GM12878 (cell line): Measurements from ENCODE around the gene UFD1. TPM values are rescaled to one million over a fixed set of nuclear protein-coding genes. Genes with fewer than 3 reads are reported as not detected.

Experiments used
- ATAC-seq: fragments of 200-7000 bp; cut with Tn5 transposase; 3 replicates; pipeline ENCODE4 v1.9.1; 2020; ENCODE audit warnings: mild to moderate bottlenecking, moderate library complexity
- BruUV-seq: library from RNA; stranded (reverse); fragments of 400-500 nt; replicated peaks from 2 replicates; lab custom pipeline; 2021; lab: Mats Ljungman, UMichigan
- CTCF ChIA-PET: fragments of 300-600 bp; sonication (Branson Sonifier 250); formaldehyde crosslinking; extraction: SDS; loops from one replicate; lab custom pipeline; 2021; ENCODE audit warnings: inconsistent platforms; lab: Yijun Ruan, JAX
- POLR2A ChIA-PET: fragments of 350-600 bp; formaldehyde crosslinking; extraction: SDS; loops from one replicate; lab custom pipeline; 2021; ENCODE audit warnings: inconsistent platforms; lab: Charles Lee
- RAD21 ChIA-PET: fragments of 300-600 bp; sonication (Branson Sonifier 250); formaldehyde crosslinking; loops from one replicate; lab custom pipeline; 2023; ENCODE audit warnings: antibody characterized with exemption; ENCODE audit not compliant: unreplicated experiment; lab: Charles Lee
- SMC1A ChIA-PET: fragments of 300-600 bp; sonication (Branson Sonifier 250); formaldehyde crosslinking; loops from one replicate; lab custom pipeline; 2023; ENCODE audit not compliant: unreplicated experiment, uncharacterized antibody; lab: Charles Lee
- DNase-seq: peaks from one replicate; pipeline ENCODE4 v3.0.0-alpha.2; 2011; ENCODE audit warnings: low read depth, low spot score
- FAIRE-seq: peaks from 3 replicates; lab custom pipeline; 2011; peaks lifted over from hg19 to GRCh38; lab: Jason Lieb, UNC
- H2AFZ ChIP-seq: 2 replicates; pipeline ENCODE4 v1.6.0; 2011; ENCODE audit warnings: low read depth, low read length, control low read depth; ENCODE audit not compliant: control insufficient read depth
- H3K27ac ChIP-seq: 2 replicates; pipeline ENCODE4 v1.5.1; 2011; ENCODE audit warnings: control low read depth; ENCODE audit not compliant: control insufficient read depth, insufficient read depth
- H3K27me3 ChIP-seq, 2 experiments: replicated peaks in 1 of 2; 2 replicates each; pipeline versions ENCODE4 v1.6.0 to v1.6.1; 2011; ENCODE audit warnings: low read length in 1 of 2; ENCODE audit not compliant: control insufficient read depth in 2 of 2, insufficient read depth in 2 of 2
- H3K36me3 ChIP-seq, 2 experiments: 2 replicates each; pipeline ENCODE4 v1.5.1; 2011; ENCODE audit warnings: low read length in 1 of 2; ENCODE audit not compliant: control insufficient read depth in 2 of 2, insufficient read depth in 2 of 2
- H3K4me1 ChIP-seq: 2 replicates; pipeline ENCODE4 v1.6.1; 2011; ENCODE audit warnings: mild to moderate bottlenecking, low read length, moderate library complexity, mixed read lengths; ENCODE audit not compliant: control insufficient read depth, insufficient read depth
- H3K4me2 ChIP-seq: 2 replicates; pipeline ENCODE4 v1.6.0; 2011; ENCODE audit warnings: control low read depth; ENCODE audit not compliant: control insufficient read depth, insufficient read depth
- H3K4me3 ChIP-seq: fragments of 200-600 bp; sonication (generic); 2 replicates; pipeline ENCODE4 v1.5.1; 2016
- H3K79me2 ChIP-seq: 2 replicates; pipeline ENCODE4 v1.6.0; 2011; ENCODE audit warnings: low read length; ENCODE audit not compliant: control insufficient read depth, insufficient read depth
- H3K9ac ChIP-seq: 2 replicates; pipeline ENCODE4 v1.8.0; 2011; ENCODE audit warnings: low read length, control low read depth, mixed read lengths; ENCODE audit not compliant: control insufficient read depth, insufficient read depth
- H3K9me3 ChIP-seq: replicated peaks from 3 replicates; pipeline ENCODE4 v1.5.1; 2011; ENCODE audit warnings: mild to moderate bottlenecking, low read length; ENCODE audit not compliant: control insufficient read depth, insufficient read depth
- H4K20me1 ChIP-seq: 2 replicates; pipeline ENCODE4 v1.6.0; 2011; ENCODE audit not compliant: control insufficient read depth, insufficient read depth
- BCL11A ChIP-seq: IDR thresholded peaks from 2 replicates; pipeline ENCODE4 v1.6.1; 2011; ENCODE audit warnings: low read depth, low read length
- ELK1 ChIP-seq: IDR thresholded peaks from 2 replicates; pipeline ENCODE4 v1.6.1; 2012; ENCODE audit warnings: low read depth, low read length, improper control_type of control experiment
- IRF4 ChIP-seq: IDR thresholded peaks from 2 replicates; pipeline ENCODE4 v1.6.1; 2011; ENCODE audit warnings: low read depth, low read length
- KAT2A ChIP-seq: conservative IDR thresholded peaks from 2 replicates; pipeline ENCODE4 v1.6.1; 2011; ENCODE audit warnings: low read depth, low read length; ENCODE audit not compliant: control insufficient read depth
- MYB ChIP-seq: fragments of 150-350 bp; IDR thresholded peaks from 2 replicates; pipeline ENCODE4 v1.6.1; 2014; ENCODE audit warnings: mild to moderate bottlenecking, low read depth, low read length, borderline replicate concordance
- NBN ChIP-seq: fragments of 450-650 bp; IDR thresholded peaks from 2 replicates; pipeline ENCODE4 v1.6.1; 2016
- RCOR1 ChIP-seq: conservative IDR thresholded peaks from 2 replicates; pipeline ENCODE4 v1.6.1; 2012; ENCODE audit warnings: low read depth, low read length, improper control_type of control experiment
- RFX5 ChIP-seq: IDR thresholded peaks from 2 replicates; pipeline ENCODE4 v1.6.1; 2011; ENCODE audit warnings: low read depth, low read length, improper control_type of control experiment
- SREBF2 ChIP-seq: IDR thresholded peaks from 2 replicates; pipeline ENCODE4 v1.6.1; 2012; ENCODE audit warnings: mild to moderate bottlenecking, low read length
- STAT3 ChIP-seq: IDR thresholded peaks from 2 replicates; pipeline ENCODE4 v1.6.1; 2011; ENCODE audit warnings: low read depth, low read length, improper control_type of control experiment
- ZNF274 ChIP-seq: IDR thresholded peaks from one replicate; pipeline ENCODE4 v1.8.0; 2011; ENCODE audit not compliant: insufficient read length, insufficient read depth
- WGBS: methylation state at CpG from one replicate; pipeline ENCODE4 v1.1.6; 2016; ENCODE audit warnings: low lambda C conversion rate; ENCODE audit not compliant: insufficient replicate concordance, insufficient coverage; ENCODE audit errors: missing lambda C conversion rate; 5-methylcytosine and 5-hydroxymethylcytosine counted together
- in situ Hi-C: fragments of 300-500 bp; cut with MboI; formaldehyde crosslinking; loops from 9 replicates; pipeline ENCODE4 v1.14.3; 2018; ENCODE audit warnings: mixed read lengths
- intact Hi-C: fragments of 100-400 bp; cut with micrococcal nuclease; formaldehyde crosslinking; loops from one replicate; pipeline ENCODE4 v1.14.2; 2022; ENCODE audit not compliant: unreplicated experiment
- polyA plus RNA-seq, 11 experiments: library from polyadenylated mRNA; depleted of rRNA in 4 of 11; unstranded in 6 of 11; stranded (reverse) in 5 of 11; fragments of >200 nt; fragmentation: Nextera tagmentation in 4 of 11; fragmentation: Illumina TruSeq in 1 of 11; extraction: Ambion mirVana in 4 of 11; extraction: Trizol in 1 of 11; gene quantifications; 1 replicate in 1 of 11; 2 replicates in 10 of 11; pipeline versions ENCODE4 v1.2.1 to v1.2.3, GENCODE V29; 2011 to 2016; ENCODE audit warnings: inconsistent platforms in 2 of 11, missing spikeins in 2 of 11, low read depth in 1 of 11
- total RNA-seq, 4 experiments: library from RNA; depleted of rRNA in 3 of 4; stranded (reverse); fragments of >200 nt in 3 of 4; fragmentation: Illumina TruSeq in 1 of 4; extraction: Trizol in 1 of 4; gene quantifications; 2 replicates each; pipeline versions ENCODE4 v1.2.1 to v1.2.3, GENCODE V29; 2013 to 2021

Gene UFD1
- total and polyA plus RNA-seq, 10 of the 15 experiments (the other 5 are each of a cell fraction or from before 2014, with no cell fraction given): 67.2 to 143 (median 117) TPM

GRCh38 chr22:19480789-19481188 is 1.8 kb upstream of the UFD1 start:
- Histone ChIP-seq H3K9ac (peak overlapping the region; percentile 80), H3K79me2 (peaks cover 38% of the 10 kb centered on the region)
- POLR2A ChIA-PET: interaction anchor here (1.5 kb wide), 1 partner anchor 49 kb away, joined by 3 read pairs; the partner anchor contains the start of gene MRPL40

More at GRCh38 chr22:19480789-19481188, 1.8 kb upstream of the UFD1 start:
- H3K36me3 ChIP-seq: peaks cover 6 to 8% of the 10 kb centered on the region in 2 experiments; a peak in 3 of 4 replicates
- H3K27me3 ChIP-seq: no peaks in the 10 kb centered on the region
- WGBS: 72% methylated on average over 10 of the region's 10 CpGs
- DNase-seq: no peak
- H2AFZ ChIP-seq: no peak overlapping the region
- no peak for FAIRE-seq
- no peaks in the 10 kb centered on the region; the same call in 1 of the 2 replicates for H4K20me1 ChIP-seq
- intact Hi-C loops: no loop called here
- TF ChIP-seq MYB: no peak
- TF ChIP-seq STAT3: no peak
- TF ChIP-seq RCOR1: no peak
- no peak for TF ChIP-seq NBN
- no peak for TF ChIP-seq BCL11A
- no peak for TF ChIP-seq ELK1
- TF ChIP-seq RFX5: no peak
- TF ChIP-seq SREBF2: no peak
- no peak for TF ChIP-seq IRF4
- no peak for TF ChIP-seq KAT2A
- TF ChIP-seq ZNF274: no peak
- H3K27ac ChIP-seq: no peak overlapping the region
- no peaks in the 10 kb centered on the region for H3K4me1 ChIP-seq
- in situ Hi-C loops: no loop called here
- H3K9me3 ChIP-seq: no peaks in the 10 kb centered on the region
- no TSS peak for BruUV-seq
- SMC1A ChIA-PET: interaction anchor here (1.5 to 2.0 kb wide), 4 partner anchors 21 to 335 kb away, joined by 4 to 8 read pairs (median 4); partner anchors contain the start of gene ESS2
- CTCF ChIA-PET: interaction anchor here (1.5 to 1.6 kb wide), 3 partner anchors 301 to 373 kb away, joined by 3 to 8 read pairs (median 4); partner anchors contain the start of gene SLC25A1
- no peak for ATAC-seq
- H3K4me3 ChIP-seq: peak overlapping the region; percentile 85
- RAD21 ChIA-PET: interaction anchor here (0.6 to 2.0 kb wide), 3 partner anchors 12 to 302 kb away, joined by 3 to 16 read pairs (median 3); partner anchors contain the start of gene SLC25A1
- H3K4me2 ChIP-seq: peak overlapping the region; percentile 71
